GM12874 (cell line): ENCODE measurements around the gene CRHR2.

ENCODE experiments used
- CTCF ChIP-seq: IDR thresholded peaks from 2 replicates; pipeline ENCODE4 v1.5.1; 2011; ENCODE audit warnings: low read depth, mild to moderate bottlenecking, control low read depth, low read length, moderate library complexity; ENCODE audit not compliant: insufficient read depth

Gene CRHR2

GRCh38 chr7:30674876-30675275, 7.4 kb downstream of the CRHR2 start:
- TF ChIP-seq CTCF = no peak

- TF ChIP-seq CTCF = no peak
Observed at GRCh38 chr7:30674420-30674819, 7.8 kb downstream of the CRHR2 start.

- TF ChIP-seq CTCF = no peak
Observed at GRCh38 chr7:30671793-30672465, 10.3 kb downstream of the CRHR2 start.

- no peak for TF ChIP-seq CTCF
Observed at GRCh38 chr7:30668102-30668501, 14.2 kb downstream of the CRHR2 start.

GRCh38 chr7:30667172-30667571, 15.1 kb downstream of the CRHR2 start:
- no peak for TF ChIP-seq CTCF

- no peak for TF ChIP-seq CTCF
Observed at GRCh38 chr7:30665449-30665848, 16.8 kb downstream of the CRHR2 start.

GRCh38 chr7:30665043-30665442, 17.2 kb downstream of the CRHR2 start:
- no peak for TF ChIP-seq CTCF
